HUES6 (cell line): Measurements from ENCODE around the gene HIVEP1.

ENCODE experiments used
- H3K27ac ChIP-seq: 2 replicates; pipeline ENCODE4 v1.7.0; 2013; ENCODE audit warnings: low read depth, mild to moderate bottlenecking, low read length, inconsistent platforms
- H3K27me3 ChIP-seq: 2 replicates; pipeline ENCODE4 v1.6.1; 2013; ENCODE audit warnings: low read length; ENCODE audit not compliant: control insufficient read depth, insufficient read depth
- H3K36me3 ChIP-seq: 2 replicates; pipeline ENCODE4 v1.6.1; 2013; ENCODE audit warnings: low read length; ENCODE audit not compliant: control insufficient read depth, insufficient read depth
- H3K4me1 ChIP-seq: 2 replicates; pipeline ENCODE4 v1.6.1; 2013; ENCODE audit warnings: low read length; ENCODE audit not compliant: control insufficient read depth, insufficient read depth
- H3K4me3 ChIP-seq: 2 replicates; pipeline ENCODE4 v1.5.1; 2013; ENCODE audit warnings: low read depth, low read length
- H3K9ac ChIP-seq: one replicate; pipeline ENCODE4 v1.6.1; 2013; ENCODE audit warnings: mild to moderate bottlenecking, low read length
- H3K9me3 ChIP-seq: 2 replicates; pipeline ENCODE4 v1.6.1; 2013; ENCODE audit warnings: low read depth, low read length; ENCODE audit not compliant: control insufficient read depth, insufficient read depth

HIVEP1 gene

DNA sequence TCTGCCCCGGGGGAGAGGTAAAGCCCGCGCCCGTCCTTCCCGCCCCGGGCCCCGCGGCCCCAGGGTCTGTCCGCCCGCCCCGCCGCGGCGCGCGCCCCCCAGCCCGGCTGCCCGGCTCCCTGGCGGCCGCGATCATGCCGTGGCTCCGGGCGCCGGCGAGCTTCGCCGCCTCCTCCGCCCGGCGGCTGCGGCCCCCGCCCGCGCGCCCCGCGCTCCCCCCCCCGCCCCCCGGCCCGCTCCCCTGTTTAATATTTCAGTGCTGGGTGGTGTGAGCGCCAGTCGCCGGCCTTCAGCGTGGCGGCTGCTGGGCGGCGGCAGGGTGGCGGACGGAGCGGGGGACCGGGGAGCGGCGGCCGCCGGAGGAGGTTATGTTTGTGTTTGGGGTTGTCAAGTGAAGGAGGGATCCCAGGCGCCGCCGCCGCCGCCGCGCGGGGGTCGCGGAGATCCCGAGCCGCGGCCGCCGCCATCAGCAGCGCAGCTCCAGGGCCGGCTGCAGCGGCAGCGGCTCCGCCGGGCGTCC lies at the start of gene HIVEP1:
TSS of gene HIVEP1 (plus strand) at position 275 of the 520 bp plus-strand sequence. CDS start 3,317 bp downstream, outside the sequence.
- H3K4me3 ChIP-seq, result peak within 1 kb of the TSS; percentile 75
- no peaks in the 10 kb centered on the region; the same call in 1 of the 2 replicates for H3K27me3 ChIP-seq
- H3K36me3 ChIP-seq, result peaks cover 29% of the 10 kb centered on the region
- peaks cover 8% of the 10 kb centered on the region; the same call in 1 of the 2 replicates for H3K9me3 ChIP-seq
- peaks cover 28% of the 10 kb centered on the region for H3K4me1 ChIP-seq
- peak within 1 kb of the TSS; percentile 68; the same call in 1 of the 2 replicates for H3K27ac ChIP-seq
- peak within 1 kb of the TSS; percentile 87 for H3K9ac ChIP-seq

DNA sequence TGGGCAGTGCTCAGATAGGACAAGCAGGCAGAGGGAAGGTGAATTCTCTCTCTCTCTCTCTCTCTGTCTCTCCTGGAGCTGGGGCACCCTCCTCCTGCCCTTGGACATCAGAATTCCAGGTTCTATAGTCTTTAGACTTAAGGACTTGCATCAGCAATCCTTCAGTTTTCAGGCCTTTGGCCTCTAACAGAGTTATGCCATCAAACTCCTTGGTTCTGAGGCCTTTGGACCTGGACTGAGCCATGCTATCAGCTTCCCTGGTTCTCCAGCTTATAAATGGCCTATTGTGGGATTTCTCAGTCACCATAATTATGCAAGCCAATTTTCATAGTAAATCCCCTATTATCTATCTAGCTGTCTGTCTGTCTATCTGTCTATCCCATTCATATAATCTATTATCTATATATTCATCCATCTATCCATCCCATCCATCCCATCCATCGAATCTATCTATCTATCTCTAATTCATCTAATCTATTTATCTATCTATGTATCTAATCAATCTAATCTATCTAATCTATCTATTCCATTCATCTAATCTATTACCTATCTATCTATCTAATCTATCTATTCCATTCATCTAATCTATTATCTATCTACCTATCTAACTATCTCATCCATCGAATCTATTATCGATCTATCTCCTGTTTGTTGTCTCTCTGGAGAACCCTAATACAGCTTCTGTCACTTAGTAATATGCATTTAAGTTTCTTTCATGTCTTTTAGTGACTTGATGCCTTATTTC lies 48.2 kb upstream of the HIVEP1 start:
- Histone ChIP-seq H3K27me3 (no peaks in the 10 kb centered on the region), H3K4me3 (no peak overlapping the region), H3K9me3 (no peaks in the 10 kb centered on the region), H3K27ac (no peak overlapping the region), H3K9ac (no peak overlapping the region), H3K4me1 (peaks cover 6% of the 10 kb centered on the region; the same call in 1 of the 2 replicates), H3K36me3 (no peaks in the 10 kb centered on the region)

DNA sequence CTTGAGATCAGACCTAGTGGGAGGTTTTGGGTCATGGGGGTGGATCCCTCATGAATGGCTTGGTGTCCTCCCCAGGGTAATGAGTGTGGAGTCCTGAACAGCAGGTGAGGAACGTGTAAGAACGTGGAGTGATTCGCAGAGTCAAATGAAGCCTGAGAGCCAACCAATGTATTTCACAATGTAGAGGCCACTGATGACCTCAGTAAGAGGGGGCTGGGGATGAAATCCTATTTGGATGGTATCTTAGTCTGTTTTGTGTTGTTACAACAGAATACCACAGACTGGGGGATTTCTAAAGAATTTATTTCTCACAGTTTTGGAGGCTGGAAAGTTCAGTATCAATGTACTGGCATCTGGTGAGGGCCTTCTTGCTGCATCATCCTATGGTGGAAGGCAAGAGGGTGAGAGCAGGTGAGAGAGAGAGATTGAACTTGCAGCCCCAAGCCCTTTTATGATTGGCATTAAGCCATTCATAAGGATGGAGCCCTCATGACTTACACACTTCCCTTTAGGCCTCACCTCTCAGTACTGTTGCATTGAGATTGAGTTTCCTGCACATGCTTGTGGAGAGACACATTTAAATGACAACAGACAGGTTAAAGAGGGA lies 47.3 kb upstream of the HIVEP1 start:
- no peaks in the 10 kb centered on the region for H3K9me3 ChIP-seq
- no peak overlapping the region for H3K9ac ChIP-seq
- peaks cover 6% of the 10 kb centered on the region; the same call in 1 of the 2 replicates for H3K4me1 ChIP-seq
- H3K27me3 ChIP-seq, result no peaks in the 10 kb centered on the region
- H3K4me3 ChIP-seq, result no peak overlapping the region
- H3K36me3 ChIP-seq, result no peaks in the 10 kb centered on the region
- H3K27ac ChIP-seq, result no peak overlapping the region

DNA sequence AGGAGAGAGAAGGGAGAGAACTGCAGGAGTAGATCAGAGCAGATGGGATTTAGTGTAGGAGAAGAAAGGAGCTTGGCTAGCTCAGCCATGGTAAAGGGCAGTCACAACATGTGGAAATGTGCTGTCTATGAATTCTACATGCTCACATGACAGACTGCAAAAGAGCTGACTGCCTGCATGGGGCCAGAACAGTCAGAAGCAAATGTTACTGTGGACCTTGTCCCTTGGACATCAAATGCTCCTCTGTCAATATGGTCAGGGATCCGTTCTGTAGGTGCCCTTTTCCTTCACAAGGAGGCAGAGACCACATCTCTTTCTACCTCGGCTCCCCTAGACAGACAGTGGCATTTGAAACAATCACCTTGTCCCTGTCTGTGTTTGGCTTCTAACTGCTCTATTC lies 46.6 kb upstream of the HIVEP1 start:
- Histone ChIP-seq H3K9me3 (no peaks in the 10 kb centered on the region), H3K27ac (no peak overlapping the region), H3K4me1 (peaks cover 6% of the 10 kb centered on the region; the same call in 1 of the 2 replicates), H3K4me3 (no peak overlapping the region), H3K36me3 (no peaks in the 10 kb centered on the region), H3K9ac (no peak overlapping the region), H3K27me3 (no peaks in the 10 kb centered on the region)

DNA sequence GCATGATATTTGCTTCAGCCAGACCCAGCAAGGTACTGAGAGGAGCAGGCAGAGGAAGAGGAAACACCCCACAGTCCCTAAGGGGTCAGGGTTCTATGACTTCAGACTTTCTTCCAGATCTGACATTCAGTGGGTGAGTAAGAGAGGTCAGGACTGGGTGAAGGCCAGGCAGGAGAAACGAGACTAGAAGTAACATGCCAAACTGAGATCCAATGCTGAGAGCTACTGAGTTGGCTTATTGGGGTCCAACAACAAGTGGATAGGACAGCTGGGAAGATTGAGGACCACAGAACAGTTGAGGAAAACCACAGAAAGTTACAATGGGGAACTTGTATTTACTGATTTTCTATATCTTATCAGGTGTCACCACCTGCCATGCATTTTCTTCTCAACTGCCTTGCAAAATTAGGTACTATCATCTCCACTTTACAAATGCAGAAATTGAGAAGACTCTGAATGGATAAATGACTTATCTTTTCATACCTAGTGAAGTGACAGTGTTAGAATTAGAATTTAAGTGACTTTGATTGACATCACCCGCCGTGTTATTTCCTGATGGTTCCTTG lies 43.8 kb upstream of the HIVEP1 start:
- no peaks in the 10 kb centered on the region for H3K36me3 ChIP-seq
- no peak overlapping the region for H3K4me3 ChIP-seq
- H3K27me3 ChIP-seq, result no peaks in the 10 kb centered on the region
- no peak overlapping the region for H3K9ac ChIP-seq
- H3K9me3 ChIP-seq, result no peaks in the 10 kb centered on the region
- peaks cover 22% of the 10 kb centered on the region for H3K4me1 ChIP-seq
- no peak overlapping the region for H3K27ac ChIP-seq

DNA sequence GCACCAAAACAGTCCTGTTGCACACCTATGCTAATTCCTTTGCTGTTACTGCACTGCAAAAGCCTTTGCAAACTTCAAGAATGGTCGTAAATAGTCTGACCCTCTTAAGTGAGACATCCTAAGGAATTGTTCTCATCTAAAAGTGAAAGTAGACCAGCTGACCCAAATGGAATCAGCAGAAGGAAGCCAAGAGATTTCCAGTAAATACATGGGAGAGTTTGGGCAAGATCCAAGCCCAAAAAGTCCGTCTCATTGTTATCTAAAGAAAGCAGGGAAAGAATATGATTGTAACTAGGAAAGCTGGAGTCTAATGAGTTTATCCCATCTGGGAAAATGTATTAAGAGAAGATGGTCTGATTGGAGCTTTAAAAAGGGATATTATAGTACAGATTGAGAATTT lies 43.0 kb upstream of the HIVEP1 start:
- Histone ChIP-seq H3K4me1 (peaks cover 27% of the 10 kb centered on the region), H3K9ac (no peak overlapping the region)

DNA sequence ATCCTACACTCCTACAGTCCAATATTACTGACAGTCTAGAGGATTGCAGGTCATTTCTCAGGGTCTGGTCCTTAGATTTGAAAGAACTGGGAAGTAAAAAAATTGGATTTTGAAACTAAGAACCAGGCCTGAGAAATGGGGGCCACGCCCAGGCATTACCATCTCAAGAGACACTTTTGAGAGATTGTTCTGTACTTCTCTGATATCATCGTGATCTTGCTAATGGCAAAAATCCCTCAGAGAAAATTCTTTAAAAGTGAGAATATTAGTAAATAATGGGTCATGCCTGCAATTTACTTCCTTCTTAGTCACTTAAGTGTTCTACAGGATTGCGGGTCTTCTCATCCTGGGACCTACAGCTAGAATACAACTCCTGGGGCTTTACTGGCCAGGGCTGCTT lies 42.0 kb upstream of the HIVEP1 start:
- Histone ChIP-seq H3K36me3 (no peaks in the 10 kb centered on the region), H3K9me3 (no peaks in the 10 kb centered on the region), H3K9ac (no peak overlapping the region), H3K4me1 (peaks cover 25% of the 10 kb centered on the region), H3K27ac (no peak overlapping the region), H3K27me3 (no peaks in the 10 kb centered on the region), H3K4me3 (no peak overlapping the region)

More for the DNA sequence above, 43.0 kb upstream of the HIVEP1 start:
- Histone ChIP-seq H3K9me3 (no peaks in the 10 kb centered on the region), H3K36me3 (no peaks in the 10 kb centered on the region), H3K4me3 (no peak overlapping the region), H3K27me3 (no peaks in the 10 kb centered on the region), H3K27ac (no peak overlapping the region)

DNA sequence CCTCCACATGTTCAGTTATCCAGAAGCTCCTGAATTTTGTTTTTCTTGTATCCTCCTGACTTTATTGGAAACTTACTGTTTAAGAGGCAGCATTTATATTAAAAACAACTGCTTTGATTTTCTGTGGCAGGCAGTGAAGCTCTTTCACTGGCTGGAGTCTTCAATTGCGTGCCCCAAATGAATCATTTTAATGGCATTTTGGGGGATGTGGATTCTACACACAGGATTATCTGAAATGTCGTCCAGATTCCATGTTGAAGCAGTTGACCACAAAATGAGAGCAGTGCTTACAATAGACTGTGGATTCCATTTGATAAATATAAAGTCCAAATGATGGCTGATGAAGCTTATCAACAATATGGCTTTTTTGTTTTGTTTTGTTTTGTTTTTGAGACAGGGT lies 41.0 kb upstream of the HIVEP1 start:
- H3K27me3 ChIP-seq, result no peaks in the 10 kb centered on the region
- no peak overlapping the region for H3K27ac ChIP-seq
- H3K9ac ChIP-seq, result no peak overlapping the region
- no peaks in the 10 kb centered on the region for H3K9me3 ChIP-seq
- no peaks in the 10 kb centered on the region for H3K36me3 ChIP-seq
- H3K4me3 ChIP-seq, result no peak overlapping the region
- H3K4me1 ChIP-seq, result peaks cover 21% of the 10 kb centered on the region

DNA sequence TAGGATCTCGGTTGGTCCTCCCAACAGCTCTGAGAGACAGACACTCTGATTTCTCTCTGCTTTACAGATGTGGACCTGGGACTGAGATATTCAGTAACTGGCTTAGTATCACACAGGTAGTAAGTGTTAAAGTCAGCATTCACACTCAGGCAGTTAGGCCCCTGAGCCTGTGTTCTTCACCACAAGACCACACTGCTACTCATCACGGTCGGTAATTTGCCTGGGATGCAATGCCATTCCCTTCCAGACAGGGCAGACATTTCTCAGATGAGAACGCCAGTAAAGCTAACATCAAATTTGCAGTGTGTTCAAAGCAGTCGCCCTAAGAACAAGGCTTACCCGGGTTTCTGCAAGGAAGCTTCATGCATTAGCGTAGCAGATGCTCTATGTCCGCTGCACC lies 39.8 kb upstream of the HIVEP1 start:
- Histone ChIP-seq H3K27ac (no peak overlapping the region), H3K9ac (no peak overlapping the region), H3K4me3 (no peak overlapping the region), H3K36me3 (no peaks in the 10 kb centered on the region), H3K9me3 (no peaks in the 10 kb centered on the region), H3K4me1 (peaks cover 21% of the 10 kb centered on the region), H3K27me3 (no peaks in the 10 kb centered on the region)

DNA sequence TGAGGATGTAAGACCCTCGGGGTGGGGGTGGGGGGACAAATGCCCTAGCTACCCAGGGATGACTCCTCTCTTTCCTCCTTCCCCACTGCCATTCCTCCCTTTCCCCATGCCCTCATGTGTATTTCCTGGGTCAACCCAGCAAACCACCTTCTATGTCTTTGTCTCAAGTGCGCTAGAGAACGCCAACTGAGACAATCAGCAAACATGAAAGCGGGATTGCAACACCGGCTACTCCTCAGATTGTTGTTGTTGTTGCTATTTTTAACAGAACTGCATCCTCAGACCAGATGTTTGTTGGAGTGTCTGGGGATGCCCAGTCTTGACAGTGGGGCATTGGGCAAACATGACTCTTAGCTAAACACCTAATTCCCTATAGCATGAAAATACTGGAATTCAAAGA lies 39.3 kb upstream of the HIVEP1 start:
- H3K4me1 ChIP-seq, result peaks cover 21% of the 10 kb centered on the region
- no peaks in the 10 kb centered on the region for H3K27me3 ChIP-seq
- H3K9me3 ChIP-seq, result no peaks in the 10 kb centered on the region

DNA sequence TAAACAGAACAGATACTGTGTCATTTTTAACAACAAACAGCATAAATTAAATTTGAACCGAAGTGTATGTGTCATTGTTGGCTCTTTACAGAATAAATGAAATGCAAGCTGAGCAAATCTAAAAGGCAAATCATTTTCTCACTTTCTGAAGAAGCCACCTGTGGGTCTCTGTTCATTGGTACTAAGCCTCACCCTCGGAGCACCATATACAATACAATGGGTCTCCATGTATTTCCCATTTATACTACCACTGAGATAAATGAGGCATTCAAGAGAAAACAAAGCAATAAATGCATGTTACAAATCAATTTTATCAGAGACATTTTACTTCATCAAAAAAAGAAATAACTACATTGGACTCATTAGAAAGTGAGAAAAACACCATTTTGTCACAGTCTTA lies 38.9 kb upstream of the HIVEP1 start:
- Histone ChIP-seq H3K4me3 (no peak overlapping the region), H3K27ac (no peak overlapping the region), H3K36me3 (no peaks in the 10 kb centered on the region), H3K4me1 (peaks cover 21% of the 10 kb centered on the region), H3K9ac (no peak overlapping the region), H3K9me3 (no peaks in the 10 kb centered on the region), H3K27me3 (no peaks in the 10 kb centered on the region)

More for the DNA sequence above, 39.3 kb upstream of the HIVEP1 start:
- Histone ChIP-seq H3K4me3 (no peak overlapping the region), H3K27ac (no peak overlapping the region), H3K36me3 (no peaks in the 10 kb centered on the region), H3K9ac (no peak overlapping the region)
